ENCODE measurements around the gene SLC9A5. TPM values are rescaled to one million over a fixed set of nuclear protein-coding genes. Genes with fewer than 3 reads are reported as not detected.

The SLC9A5 gene
- total RNA-seq, 2 experiments from 2014 or later = 5.9 to 6.1 TPM

DNA sequence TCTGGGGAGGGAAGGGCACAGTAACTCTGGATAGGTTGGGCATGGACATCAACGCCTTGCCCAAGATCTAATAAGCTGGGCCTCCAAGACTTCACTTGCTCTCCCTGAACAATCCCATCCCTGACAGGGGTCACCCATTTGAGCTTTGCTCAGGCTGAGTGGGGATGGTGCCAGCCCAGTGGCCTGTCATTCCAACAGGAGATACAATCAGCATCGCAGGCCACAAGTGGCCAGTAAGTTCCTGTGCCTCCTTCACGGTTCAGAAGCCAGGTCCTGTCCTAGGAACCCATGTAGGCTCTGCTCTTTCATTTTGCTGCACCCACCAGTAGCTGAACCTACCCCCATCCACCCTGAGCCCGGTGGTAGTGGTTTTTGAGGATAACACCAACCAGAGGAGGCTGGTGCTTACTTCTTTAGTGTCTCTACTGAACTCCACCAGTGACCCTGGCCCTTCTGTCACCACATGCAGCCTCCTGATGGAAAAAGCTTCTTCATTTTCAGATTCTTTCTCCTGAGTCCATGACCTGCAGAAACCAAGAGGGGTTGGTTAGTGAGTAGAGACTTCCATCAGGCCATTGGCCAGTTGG is 45.5 kb downstream of the SLC9A5 start:
- H3K27me3 Mint-ChIP-seq = no peaks in the 10 kb centered on the region
- no peak for DNase-seq
- H3K9me3 Mint-ChIP-seq = no peaks in the 10 kb centered on the region
- H3K36me3 Mint-ChIP-seq = no peaks in the 10 kb centered on the region
- no peak overlapping the region for H3K4me3 Mint-ChIP-seq
- no peak overlapping the region for H3K27ac Mint-ChIP-seq
- intact Hi-C loops (cut with micrococcal nuclease) = no loop called here
- POLR2A ChIA-PET = interaction anchor here (0.5 kb wide), 1 partner anchor 93 kb away, joined by 4 read pairs; no protein-coding TSS in a partner anchor
- H3K4me1 Mint-ChIP-seq (ENCODE audit: low read depth) = peaks cover 10% of the 10 kb centered on the region
- CTCF ChIA-PET = interaction anchor here (1.0 to 1.9 kb wide), 2 partner anchors 17 to 105 kb away, joined by 3 to 6 read pairs; no protein-coding TSS in a partner anchor

DNA sequence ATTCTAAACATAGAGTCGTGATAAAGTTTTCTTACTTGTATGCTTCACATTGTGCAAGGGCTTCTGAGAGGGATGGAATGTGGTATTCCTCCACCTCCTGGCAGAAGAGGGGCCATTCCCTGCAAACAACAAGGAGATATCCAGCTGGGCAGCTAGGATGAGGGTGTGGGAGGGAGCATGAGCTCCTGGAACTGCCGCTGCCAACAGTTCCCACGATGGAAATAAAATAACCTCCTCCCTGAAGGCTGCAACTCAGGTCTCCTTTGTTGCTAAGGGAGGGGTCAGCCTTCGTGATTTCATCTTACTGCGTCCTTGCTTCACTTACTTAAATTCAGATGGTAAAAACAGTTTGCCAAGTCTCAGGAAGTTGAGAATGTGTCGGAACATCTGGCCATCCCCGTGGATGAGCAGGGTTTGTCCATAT is 46.2 kb downstream of the SLC9A5 start:
- Mint-ChIP-seq H3K36me3 (no peaks in the 10 kb centered on the region), H3K9me3 (no peaks in the 10 kb centered on the region), H3K4me3 (no peak overlapping the region), H3K27me3 (no peaks in the 10 kb centered on the region), H3K27ac (no peak overlapping the region), H3K4me1 (ENCODE audit: low read depth) (peaks cover 5% of the 10 kb centered on the region)
- POLR2A ChIA-PET = no interaction called here
- DNase-seq = no peak
- intact Hi-C loops (cut with micrococcal nuclease) = no loop called here
- CTCF ChIA-PET = no interaction called here

DNA sequence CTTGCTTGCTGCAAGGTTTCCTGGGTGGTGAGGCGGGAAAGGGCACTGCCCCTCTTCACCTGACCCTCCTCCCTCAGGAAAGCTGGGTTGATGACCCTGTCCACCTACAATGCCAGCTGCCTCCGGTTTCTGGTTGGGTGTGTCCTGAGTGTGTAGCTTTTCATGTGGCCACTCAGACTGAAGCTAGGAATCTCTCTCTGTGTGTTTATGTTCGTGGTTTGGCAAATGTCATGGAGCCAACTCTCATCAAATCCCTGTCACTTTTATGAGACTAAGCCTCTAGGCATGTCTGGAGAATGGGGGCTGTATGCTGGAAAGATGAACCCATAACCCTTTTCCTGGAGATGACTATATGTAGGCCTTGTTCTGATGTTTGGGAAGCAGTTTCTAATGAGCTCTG is 47.6 kb downstream of the SLC9A5 start:
- H3K9me3 Mint-ChIP-seq = no peaks in the 10 kb centered on the region
- H3K27ac Mint-ChIP-seq = no peak overlapping the region
- no peaks in the 10 kb centered on the region for H3K27me3 Mint-ChIP-seq
- no peak overlapping the region for H3K4me3 Mint-ChIP-seq
- POLR2A ChIA-PET = no interaction called here
- no peaks in the 10 kb centered on the region for H3K36me3 Mint-ChIP-seq
- intact Hi-C loops (cut with micrococcal nuclease) = no loop called here
- CTCF ChIA-PET = interaction anchor here (0.9 to 1.6 kb wide), 2 partner anchors 18 to 29 kb away, joined by 3 to 4 read pairs; partner anchors contain the start of genes KCTD19 and LRRC36
- H3K4me1 Mint-ChIP-seq (ENCODE audit: low read depth) = no peaks in the 10 kb centered on the region
- no peak for DNase-seq

DNA sequence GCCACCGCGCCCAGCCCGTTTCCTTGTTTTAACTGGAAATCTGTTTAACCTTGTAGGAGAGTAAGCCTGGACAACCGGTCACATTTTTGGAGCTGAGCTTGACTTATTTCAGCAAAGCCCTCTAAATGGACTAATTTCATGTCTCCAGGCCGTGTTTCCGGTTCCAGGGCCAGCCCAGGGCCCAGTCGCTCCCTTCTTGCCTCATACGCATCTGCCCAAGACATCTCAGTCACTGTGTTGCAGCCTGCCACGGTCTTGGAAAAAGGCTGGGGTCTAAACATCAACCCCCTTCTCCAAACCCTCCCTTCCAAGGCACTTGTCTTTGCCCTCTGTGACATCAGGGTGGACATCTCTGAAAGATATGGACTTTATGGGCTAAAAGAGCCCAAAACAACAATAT is 49.5 kb downstream of the SLC9A5 start:
- DNase-seq = no peak
- Mint-ChIP-seq H3K27me3 (no peaks in the 10 kb centered on the region), H3K9me3 (no peaks in the 10 kb centered on the region), H3K4me3 (no peak overlapping the region), H3K36me3 (no peaks in the 10 kb centered on the region), H3K27ac (no peak overlapping the region), H3K4me1 (ENCODE audit: low read depth) (no peaks in the 10 kb centered on the region)
- ChIA-PET CTCF (no interaction called here), POLR2A (no interaction called here)
- intact Hi-C loops (cut with micrococcal nuclease) = no loop called here

DNA sequence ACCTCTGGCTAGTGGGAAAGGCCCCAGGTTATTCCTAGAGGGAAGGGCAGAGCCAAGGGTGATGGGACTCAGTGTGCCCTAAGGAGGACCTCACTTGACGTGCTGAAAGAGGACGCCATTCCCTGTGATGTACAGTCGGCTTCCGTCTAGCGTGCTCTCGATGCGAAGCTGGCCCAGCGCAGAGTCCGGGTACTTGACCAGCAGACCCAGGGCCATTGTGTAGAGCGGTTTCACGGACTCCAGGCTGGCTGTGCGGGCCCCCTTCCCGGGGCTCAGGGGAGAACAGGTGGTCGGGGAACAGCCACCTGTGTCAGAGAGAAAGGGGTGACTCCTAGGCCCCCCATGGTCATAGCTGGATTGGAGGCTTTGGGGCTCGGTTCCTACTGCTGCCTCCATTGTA is 50.5 kb downstream of the SLC9A5 start:
- ChIA-PET POLR2A (no interaction called here), CTCF (no interaction called here)
- H3K27ac Mint-ChIP-seq = no peak overlapping the region
- H3K36me3 Mint-ChIP-seq = no peaks in the 10 kb centered on the region
- no peak overlapping the region for H3K4me3 Mint-ChIP-seq
- intact Hi-C loops (cut with micrococcal nuclease) = no loop called here
- DNase-seq = no peak
- H3K9me3 Mint-ChIP-seq = no peaks in the 10 kb centered on the region
- no peaks in the 10 kb centered on the region for H3K4me1 Mint-ChIP-seq (ENCODE audit: low read depth)
- H3K27me3 Mint-ChIP-seq = no peaks in the 10 kb centered on the region

DNA sequence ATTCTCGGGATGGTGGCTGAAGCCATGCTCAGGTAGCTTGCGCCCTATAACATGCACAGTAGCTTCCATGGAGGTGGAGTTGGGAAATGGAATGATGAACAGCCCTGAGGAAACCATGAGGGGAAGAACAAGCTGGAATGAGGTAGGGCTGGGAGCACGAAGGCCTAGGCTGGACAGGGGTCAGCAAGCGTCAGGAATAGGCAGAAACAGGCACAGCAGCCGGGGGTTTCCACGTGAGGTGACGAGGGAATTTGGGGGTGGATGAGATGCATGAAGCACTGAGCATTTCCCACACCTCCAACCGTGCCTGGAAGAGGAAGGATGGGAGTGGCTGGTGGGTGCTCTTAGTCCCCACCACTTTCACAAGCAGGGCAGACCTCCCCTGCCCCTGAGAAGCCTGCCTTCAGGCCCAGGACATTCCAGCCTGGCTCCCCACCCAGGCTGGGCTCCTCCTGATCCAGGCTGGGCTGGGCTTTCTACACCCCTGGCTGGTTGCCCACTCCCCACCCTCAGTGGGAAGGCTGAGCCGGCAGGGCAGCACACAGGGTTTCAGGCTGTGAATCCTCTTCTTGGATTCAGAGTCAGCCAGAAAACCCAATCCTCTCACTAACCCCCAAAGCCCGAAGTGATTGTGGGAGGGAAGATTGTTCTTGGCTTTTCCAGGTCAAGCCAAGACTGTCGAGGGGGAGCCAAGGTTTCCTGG is 52.5 kb downstream of the SLC9A5 start:
- no peak overlapping the region for H3K27ac Mint-ChIP-seq
- intact Hi-C loops (cut with micrococcal nuclease) = no loop called here
- DNase-seq = no peak
- ChIA-PET CTCF (interaction anchor here (1.1 to 1.4 kb wide), 2 partner anchors 13 to 22 kb away, joined by 3 to 4 read pairs; no protein-coding TSS in a partner anchor), POLR2A (no interaction called here)
- H3K4me3 Mint-ChIP-seq = no peak overlapping the region
- H3K4me1 Mint-ChIP-seq (ENCODE audit: low read depth) = no peaks in the 10 kb centered on the region
- H3K36me3 Mint-ChIP-seq = no peaks in the 10 kb centered on the region
- H3K9me3 Mint-ChIP-seq = no peaks in the 10 kb centered on the region
- no peaks in the 10 kb centered on the region for H3K27me3 Mint-ChIP-seq

DNA sequence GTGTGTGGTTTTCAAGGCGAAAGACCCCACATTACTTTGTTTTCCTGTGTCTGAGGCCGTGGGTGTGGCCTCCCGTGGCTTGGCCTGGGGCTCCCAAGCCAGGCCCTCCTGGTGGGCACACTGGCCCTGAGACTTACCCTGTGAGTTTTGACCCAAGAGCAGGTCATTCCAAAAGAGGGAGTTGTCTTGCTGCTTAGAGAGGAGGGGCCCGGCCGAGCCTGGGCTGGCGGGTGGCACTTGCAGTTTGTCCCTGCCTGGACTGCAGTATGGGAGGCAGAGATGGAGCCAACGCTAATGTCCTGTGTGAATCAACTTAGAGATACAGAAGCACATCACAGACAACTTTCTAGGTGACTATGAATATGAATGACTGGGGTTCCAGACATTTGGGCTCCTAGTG is 53.3 kb downstream of the SLC9A5 start:
- intact Hi-C loops (cut with micrococcal nuclease) = no loop called here
- Mint-ChIP-seq H3K36me3 (no peaks in the 10 kb centered on the region), H3K4me1 (ENCODE audit: low read depth) (no peaks in the 10 kb centered on the region), H3K27ac (no peak overlapping the region), H3K9me3 (no peaks in the 10 kb centered on the region), H3K4me3 (no peak overlapping the region), H3K27me3 (no peaks in the 10 kb centered on the region)
- ChIA-PET CTCF (interaction anchor here (1.1 kb wide), 1 partner anchor 23 kb away, joined by 4 read pairs; no protein-coding TSS in a partner anchor), POLR2A (no interaction called here)
- DNase-seq = no peak

DNA sequence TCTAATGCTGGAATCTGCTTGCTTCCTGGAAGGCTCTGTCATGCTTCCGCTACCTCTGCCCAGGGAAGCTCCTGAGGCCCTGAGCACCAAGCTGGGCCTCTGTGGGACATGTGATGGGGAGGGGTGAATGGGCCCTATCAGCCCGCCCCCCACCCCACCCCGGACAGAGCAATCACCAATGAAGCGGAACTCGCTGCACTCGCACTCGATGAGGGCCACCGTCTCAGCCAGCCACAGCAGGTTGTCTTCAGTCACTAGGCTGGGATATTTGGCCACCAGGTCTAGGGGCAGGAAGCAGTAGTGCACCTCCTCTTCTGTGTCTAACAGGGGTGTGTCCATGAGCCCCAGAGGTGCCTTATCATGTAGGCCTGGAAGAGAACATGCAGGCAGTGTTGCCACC is 54.2 kb downstream of the SLC9A5 start:
- DNase-seq = no peak
- no peak overlapping the region for H3K4me3 Mint-ChIP-seq
- H3K36me3 Mint-ChIP-seq = no peaks in the 10 kb centered on the region
- H3K4me1 Mint-ChIP-seq (ENCODE audit: low read depth) = no peaks in the 10 kb centered on the region
- H3K27me3 Mint-ChIP-seq = no peaks in the 10 kb centered on the region
- no peaks in the 10 kb centered on the region for H3K9me3 Mint-ChIP-seq
- CTCF ChIA-PET = interaction anchor here (1.2 kb wide), 1 partner anchor 23 kb away, joined by 5 read pairs; the partner anchor contains the start of genes KCTD19 and LRRC36
- intact Hi-C loops (cut with micrococcal nuclease) = no loop called here
- POLR2A ChIA-PET = no interaction called here
- no peak overlapping the region for H3K27ac Mint-ChIP-seq

DNA sequence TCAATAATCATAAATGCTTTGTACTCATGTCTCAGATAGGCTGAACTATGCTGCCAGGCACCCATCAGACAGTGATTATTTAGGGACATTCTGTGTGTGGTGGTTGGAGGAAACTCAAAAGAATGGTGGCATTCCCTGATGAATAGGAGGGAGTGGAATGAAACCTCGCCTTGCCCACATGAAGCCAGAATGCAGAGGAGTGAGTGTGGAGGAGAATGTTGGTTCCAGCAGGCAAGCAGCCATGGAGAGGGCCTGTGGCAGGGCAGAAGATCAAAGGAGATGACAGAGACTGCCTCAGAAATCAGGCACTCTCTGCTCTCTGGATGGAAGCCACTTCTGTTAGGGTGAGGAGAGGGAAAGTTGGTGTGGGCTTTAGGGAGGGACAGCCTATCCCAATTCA is 55.2 kb downstream of the SLC9A5 start:
- no peaks in the 10 kb centered on the region for H3K36me3 Mint-ChIP-seq
- POLR2A ChIA-PET = no interaction called here
- H3K27me3 Mint-ChIP-seq = no peaks in the 10 kb centered on the region
- H3K27ac Mint-ChIP-seq = no peak overlapping the region
- peaks cover 5% of the 10 kb centered on the region for H3K4me1 Mint-ChIP-seq (ENCODE audit: low read depth)
- no peak overlapping the region for H3K4me3 Mint-ChIP-seq
- CTCF ChIA-PET = interaction anchor here (1.2 kb wide), 1 partner anchor 22 kb away, joined by 5 read pairs; the partner anchor contains the start of genes KCTD19 and LRRC36
- no peaks in the 10 kb centered on the region for H3K9me3 Mint-ChIP-seq
- no peak for DNase-seq
- intact Hi-C loops (cut with micrococcal nuclease) = no loop called here

DNA sequence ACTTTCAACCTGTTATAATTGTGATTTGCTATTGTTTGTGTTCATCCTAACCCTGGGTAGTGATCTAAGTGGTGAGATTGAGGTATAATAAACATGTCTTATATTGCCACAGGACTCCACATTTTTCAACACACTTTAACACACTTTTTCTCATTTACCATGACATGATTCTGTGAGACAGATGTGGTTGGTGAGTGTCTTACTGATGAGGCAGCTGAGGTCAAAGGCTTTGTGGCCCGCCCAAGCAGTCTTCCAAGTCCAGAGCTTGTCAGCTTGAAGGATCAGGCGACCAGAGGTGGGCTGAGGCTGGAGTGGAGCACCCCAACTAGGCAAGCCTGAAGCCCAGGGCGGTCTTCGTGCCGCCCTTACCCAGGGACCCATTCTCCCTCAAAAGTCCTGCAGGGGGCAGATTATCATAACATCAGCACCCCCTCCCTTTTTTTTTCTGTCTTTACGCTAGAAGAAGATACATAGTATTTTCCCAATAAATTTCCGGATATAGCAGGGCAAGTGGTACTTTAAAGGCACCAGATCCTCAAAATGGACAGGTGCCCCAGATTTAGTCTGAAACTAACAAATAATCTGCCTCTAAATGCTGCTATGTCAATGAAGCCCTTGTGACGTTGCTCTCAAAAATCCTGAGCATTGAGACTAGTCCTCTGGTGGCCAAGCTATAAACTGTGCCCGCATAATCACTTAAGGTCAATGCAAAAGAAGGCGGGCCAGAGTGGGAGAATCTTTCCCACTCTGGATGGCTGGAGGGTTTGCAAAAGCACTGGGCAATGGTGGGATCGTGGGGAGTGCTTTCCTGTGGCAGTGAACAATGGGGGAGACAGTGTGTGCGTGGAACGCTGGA is 56.7 kb downstream of the SLC9A5 start:
- Mint-ChIP-seq H3K4me3 (no peak overlapping the region), H3K27ac (no peak overlapping the region), H3K36me3 (no peaks in the 10 kb centered on the region), H3K4me1 (ENCODE audit: low read depth) (peaks cover 13% of the 10 kb centered on the region), H3K9me3 (no peaks in the 10 kb centered on the region), H3K27me3 (no peaks in the 10 kb centered on the region)
- intact Hi-C loops (cut with micrococcal nuclease) = no loop called here
- DNase-seq = no peak
- CTCF ChIA-PET = no interaction called here
- POLR2A ChIA-PET = no interaction called here

DNA sequence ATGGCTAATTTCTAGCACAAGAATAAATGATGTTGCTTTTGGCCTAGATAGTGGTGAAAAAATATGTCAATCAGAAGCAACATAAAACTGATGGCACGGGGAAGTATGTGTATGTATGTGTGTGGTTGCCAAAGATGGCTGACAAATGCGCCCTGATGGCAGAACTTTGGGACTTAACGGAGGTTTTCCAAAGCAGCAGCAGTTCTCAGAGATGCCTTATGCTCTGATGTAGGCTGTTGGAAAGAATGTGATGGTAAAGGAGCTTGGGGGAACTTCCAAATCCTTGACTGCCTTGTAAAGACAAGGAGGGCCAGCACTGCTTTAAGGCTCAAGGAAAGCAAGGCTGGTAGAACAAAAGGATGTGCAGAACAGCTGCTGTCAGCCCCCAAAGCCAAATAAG is 61.8 kb downstream of the SLC9A5 start:
- DNase-seq = no peak
- no peaks in the 10 kb centered on the region for H3K36me3 Mint-ChIP-seq
- POLR2A ChIA-PET = interaction anchor here (1.1 kb wide), 1 partner anchor 28 kb away, joined by 3 read pairs; no protein-coding TSS in a partner anchor
- peaks cover 41% of the 10 kb centered on the region for H3K4me1 Mint-ChIP-seq (ENCODE audit: low read depth)
- no peaks in the 10 kb centered on the region for H3K27me3 Mint-ChIP-seq
- H3K27ac Mint-ChIP-seq = peak overlapping the region; percentile 95
- H3K9me3 Mint-ChIP-seq = no peaks in the 10 kb centered on the region
- H3K4me3 Mint-ChIP-seq = no peak overlapping the region
- intact Hi-C loops (cut with micrococcal nuclease) = loop anchor here (2.0 kb wide), 1 partner anchor 256 kb away; no protein-coding TSS in a partner anchor
- CTCF ChIA-PET = interaction anchor here (1.2 kb wide), 1 partner anchor 32 kb away, joined by 4 read pairs; the partner anchor contains the start of gene PLEKHG4

Data from activated CD4-positive, alpha-beta memory T cell treated with anti-CD3 and anti-CD28 coated beads for 36 hours (primary cell).